HepG2 (cell line): ENCODE measurements around the gene OR2AP1. TPM values are rescaled to one million over a fixed set of nuclear protein-coding genes. Genes with fewer than 3 reads are reported as not detected.
"Not testable (repeated sequence)": the region's sequence is repeated elsewhere in the genome, so short reads cannot be mapped to it uniquely, and the experiment has no call there.

Source experiments
- ATAC-seq: fragments of 200-7000 bp; cut with Tn5 transposase; 3 replicates; pipeline ENCODE4 v1.9.1; 2020; ENCODE audit warnings: mild to moderate bottlenecking, moderate library complexity
- Bru-seq: library from RNA; stranded (reverse); fragments of 400-500 nt; gene quantifications from one replicate; lab custom pipeline; 2021; lab: Mats Ljungman, UMichigan
- BruChase-seq, 2 experiments: library from RNA; stranded (reverse); fragments of 400-500 nt; gene quantifications; one replicate each; lab custom pipeline; 2021; lab: Mats Ljungman, UMichigan
- BruUV-seq: library from RNA; stranded (reverse); fragments of 400-500 nt; replicated peaks from 2 replicates; lab custom pipeline; 2021; lab: Mats Ljungman, UMichigan
- CTCF ChIA-PET: fragments of 300-600 bp; formaldehyde crosslinking; extraction: SDS; loops from one replicate; lab custom pipeline; 2021; ENCODE audit warnings: low total read pairs, inconsistent platforms, low intra/inter-chr PET ratio; lab: Yijun Ruan, JAX
- POLR2A ChIA-PET: fragments of 350-600 bp; sonication (Branson Sonifier 250); formaldehyde crosslinking; loops from one replicate; lab custom pipeline; 2020; ENCODE audit warnings: antibody characterized with exemption, inconsistent platforms; lab: Yijun Ruan, JAX
- DNase-seq: peaks from one replicate; pipeline ENCODE4 v3.0.0-alpha.2; 2015; ENCODE audit warnings: low spot score
- FAIRE-seq: peaks from 3 replicates; lab custom pipeline; 2011; peaks lifted over from hg19 to GRCh38; lab: Jason Lieb, UNC
- H2AFZ ChIP-seq: one replicate; pipeline ENCODE4 v1.6.1; 2011; ENCODE audit warnings: low read length, inconsistent platforms
- H3K27ac ChIP-seq: fragments of 300-600 bp; 3 replicates; pipeline ENCODE4 v1.8.0; 2011; ENCODE audit warnings: mixed run types, mild to moderate bottlenecking, mixed read lengths, low read length, inconsistent platforms; ENCODE audit not compliant: insufficient read depth; ENCODE audit errors: extremely low read length
- H3K27me3 ChIP-seq, 2 experiments: fragments of 200-600 bp in 1 of 2; 2 replicates in 1 of 2; 3 replicates in 1 of 2; pipeline versions ENCODE4 v1.6.0 to v1.8.0; 2011; ENCODE audit warnings: low read length in 2 of 2, mild to moderate bottlenecking in 2 of 2, moderate library complexity in 2 of 2, inconsistent platforms in 1 of 2; ENCODE audit not compliant: insufficient read depth in 2 of 2, control insufficient read depth in 1 of 2
- H3K36me3 ChIP-seq, 2 experiments: fragments of 200-600 bp in 1 of 2; replicated peaks in 1 of 2; 2 replicates in 1 of 2; 3 replicates in 1 of 2; pipeline versions ENCODE4 v1.5.1 to v1.8.0; 2011; ENCODE audit warnings: low read length in 2 of 2, inconsistent platforms in 1 of 2; ENCODE audit not compliant: insufficient read depth in 2 of 2, control insufficient read depth in 1 of 2
- H3K4me1 ChIP-seq: 2 replicates; pipeline ENCODE4 v1.5.1; 2012; ENCODE audit warnings: low read length, inconsistent platforms; ENCODE audit not compliant: insufficient read depth
- H3K4me2 ChIP-seq: 2 replicates; pipeline ENCODE4 v1.6.0; 2011; ENCODE audit warnings: low read depth, low read length, inconsistent platforms
- H3K4me3 ChIP-seq, 3 experiments: fragments of 200-600 bp in 1 of 3; sonication (generic), shearing (Covaris generic) in 1 of 3; replicated peaks in 1 of 3; 2 replicates each; pipeline ENCODE4 v1.5.1; 2011 to 2016; ENCODE audit warnings: low read length in 3 of 3, inconsistent platforms in 2 of 3, low read depth in 2 of 3, mild to moderate bottlenecking in 2 of 3, control low read depth in 1 of 3, mixed read lengths in 1 of 3; ENCODE audit not compliant: insufficient read depth in 1 of 3
- H3K79me2 ChIP-seq: one replicate; pipeline ENCODE4 v1.6.1; 2011; ENCODE audit warnings: low read length, inconsistent platforms; ENCODE audit not compliant: insufficient read depth
- H3K9ac ChIP-seq: 2 replicates; pipeline ENCODE4 v1.6.0; 2011; ENCODE audit warnings: mild to moderate bottlenecking, low read depth, low read length, inconsistent platforms; ENCODE audit not compliant: insufficient read depth
- H3K9me3 ChIP-seq: 2 replicates; pipeline ENCODE4 v1.5.1; 2012; ENCODE audit warnings: mild to moderate bottlenecking, low read length
- H4K20me1 ChIP-seq: 2 replicates; pipeline ENCODE4 v1.6.0; 2011; ENCODE audit warnings: inconsistent platforms, mild to moderate bottlenecking, low read length, moderate library complexity; ENCODE audit not compliant: insufficient read depth
- AGO2 ChIP-seq: fragments of 200-400 bp; formaldehyde crosslinking; optimal IDR thresholded peaks from 2 replicates; pipeline ENCODE3; 2017; ENCODE audit warnings: mild to moderate bottlenecking, low read depth, low read length, moderate library complexity
- CHD2 ChIP-seq: IDR thresholded peaks from 2 replicates; pipeline ENCODE4 v1.6.1; 2011; ENCODE audit warnings: low read depth, low read length, improper control_type of control experiment
- MEF2D ChIP-seq: sonication (generic); formaldehyde crosslinking; IDR thresholded peaks from 2 replicates; pipeline ENCODE4 v1.5.1; 2020; ENCODE audit warnings: mild to moderate bottlenecking, missing genetic modification reagents
- ZNF775 ChIP-seq: sonication (generic); formaldehyde crosslinking; IDR thresholded peaks from 2 replicates; pipeline ENCODE4 v1.4.0; 2020; ENCODE audit warnings: missing genetic modification reagents, mild to moderate bottlenecking, moderate library complexity, borderline replicate concordance
- whole genome bisulfite sequencing: methylation state at CpG from one replicate; pipeline ENCODE4 v1.1.6; 2017; ENCODE audit warnings: low lambda C conversion rate; 5-methylcytosine and 5-hydroxymethylcytosine counted together
- in situ Hi-C: cut with HindIII; loops from 2 replicates; pipeline ENCODE4 v1.10.0; 2017; ENCODE audit warnings: low pct_unique_long_range_greater_than_20kb; ENCODE audit not compliant: extremely low pct_ligation_motif_present
- intact Hi-C: fragments of 100-400 bp; cut with micrococcal nuclease; formaldehyde crosslinking; loops from one replicate; pipeline ENCODE4 v1.10.0; 2022; ENCODE audit not compliant: unreplicated experiment
- long read RNA-seq, 2 experiments: library from RNA in 1 of 2; library from polyadenylated mRNA in 1 of 2; stranded (forward) in 1 of 2; unstranded in 1 of 2; transcript quantifications; one replicate each; pipeline ENCODE4 v2.0.0, GENCODE V29; 2019 to 2022
- polyA minus RNA-seq, 3 experiments: library from RNA; depleted of rRNA, polyadenylated mRNA; stranded (reverse); fragments of >200 nt; gene quantifications; 2 replicates each; pipeline ENCODE4 v1.2.3, GENCODE V29; 2011; ENCODE audit warnings: low replicate concordance in 1 of 3
- polyA plus RNA-seq, 8 experiments: library from polyadenylated mRNA; depleted of rRNA in 3 of 8; stranded (reverse) in 7 of 8; unstranded in 1 of 8; fragments of >200 nt; fragmentation: Illumina TruSeq in 4 of 8; extraction: Trizol in 4 of 8; gene quantifications; 2 replicates each; pipeline versions ENCODE4 v1.2.1 to v1.2.3, GENCODE V29; 2011 to 2016; ENCODE audit warnings: low read depth in 4 of 8, missing spikeins in 1 of 8, mixed read lengths in 1 of 8; ENCODE audit not compliant: insufficient read depth in 1 of 8
- total RNA-seq, 5 experiments: library from RNA; depleted of rRNA; stranded (reverse); fragments of >200 nt; fragmentation: Illumina TruSeq; extraction: Trizol; gene quantifications; 2 replicates each; pipeline ENCODE4 v1.2.3, GENCODE V29; 2016; ENCODE audit warnings: low read depth in 1 of 5
- TF ChIP-seq, protein P1 (sequence below): sonication (generic); formaldehyde crosslinking; IDR thresholded peaks from 2 replicates; pipeline ENCODE4 v1.9.0; 2021; ENCODE audit warnings: missing genetic modification reagents, borderline replicate concordance
- TF ChIP-seq, protein P2 (sequence below): fragments of 450-650 bp; IDR thresholded peaks from 2 replicates; pipeline ENCODE4 v1.6.1; 2017; ENCODE audit warnings: mild to moderate bottlenecking
- TF ChIP-seq, protein P3 (sequence below): sonication (generic); formaldehyde crosslinking; IDR thresholded peaks from 2 replicates; pipeline ENCODE4 v1.8.1; 2023; ENCODE audit warnings: mild to moderate bottlenecking, missing genetic modification reagents, borderline replicate concordance

The OR2AP1 gene
- total RNA-seq (2016; rRNA removed; fragmentation: Illumina TruSeq; extraction: Trizol) (not detected in 2 replicates), polyA plus RNA-seq (2011; rRNA removed) (not detected in 2 replicates), polyA minus RNA-seq (2011; rRNA and poly(A)+ RNA removed; ENCODE audit: low replicate concordance) (not detected in 2 replicates), Bru-seq, nascent RNA (not detected), BruChase-seq, experiment 1, labeled RNA remaining after a 6-hour chase (not detected), BruChase-seq, experiment 2, labeled RNA remaining after a 2-hour chase (not detected)
- not detected in 2 replicates for total RNA-seq (2016; cell fraction: cytosol; rRNA removed; fragmentation: Illumina TruSeq; extraction: Trizol; ENCODE audit: low read depth)
- not detected in 2 replicates for total RNA-seq (2016; cell fraction: insoluble cytoplasmic fraction; rRNA removed; fragmentation: Illumina TruSeq; extraction: Trizol)
- total RNA-seq (2016; cell fraction: membrane; rRNA removed; fragmentation: Illumina TruSeq; extraction: Trizol) = not detected in 2 replicates
- total RNA-seq (2016; cell fraction: nucleus; rRNA removed; fragmentation: Illumina TruSeq; extraction: Trizol) = not detected in 2 replicates
- polyA plus RNA-seq (2011; cell fraction: cytosol; rRNA removed) = not detected in 2 replicates
- polyA plus RNA-seq (2011; cell fraction: nucleus; rRNA removed) = not detected in 2 replicates
- polyA plus RNA-seq (2012) = not detected in 2 replicates
- polyA plus RNA-seq (2016; cell fraction: cytosol; fragmentation: Illumina TruSeq; extraction: Trizol; ENCODE audit: low read depth) = not detected in 2 replicates
- polyA plus RNA-seq (2016; cell fraction: insoluble cytoplasmic fraction; fragmentation: Illumina TruSeq; extraction: Trizol; ENCODE audit: low read depth) = not detected in 2 replicates
- not detected in 2 replicates for polyA plus RNA-seq (2016; cell fraction: membrane; fragmentation: Illumina TruSeq; extraction: Trizol; ENCODE audit: low read depth)
- not detected in 2 replicates for polyA plus RNA-seq (2016; cell fraction: nucleus; fragmentation: Illumina TruSeq; extraction: Trizol; ENCODE audit: insufficient read depth, low read depth)
- polyA minus RNA-seq (2011; cell fraction: cytosol; rRNA and poly(A)+ RNA removed) = not detected in 2 replicates
- not detected in 2 replicates for polyA minus RNA-seq (2011; cell fraction: nucleus; rRNA and poly(A)+ RNA removed)
- long read RNA-seq, experiment 1 = 0 reads
- long read RNA-seq, experiment 2 = 0 reads

DNA sequence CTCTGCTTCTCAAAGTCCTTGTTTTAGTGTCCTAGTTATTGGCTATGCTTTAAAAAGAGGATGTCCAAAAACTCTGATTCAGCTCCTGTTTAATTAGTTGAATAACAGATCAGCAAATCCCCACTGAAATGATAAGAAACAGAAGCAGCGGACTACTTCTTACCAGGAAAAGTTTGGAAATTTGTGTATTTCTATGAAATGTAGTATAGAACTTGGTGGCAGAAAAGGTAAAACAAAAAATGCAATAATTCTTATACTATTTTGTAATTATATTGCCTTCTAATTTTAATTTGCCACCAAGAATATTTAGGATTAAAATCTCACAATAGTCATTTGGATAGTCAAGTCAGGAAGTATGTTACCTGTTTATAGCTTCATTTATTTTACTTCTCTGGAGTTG, at the start of gene OR2AP1:
TSS of gene OR2AP1 (plus strand) at position 301 of the 400 bp plus-strand sequence. CDS start 1,947 bp downstream, outside the sequence.
- Histone ChIP-seq H3K27ac (no peak within 1 kb of the TSS), H2AFZ (no peak within 1 kb of the TSS), H3K27me3 (no peaks in the 10 kb centered on the region), H3K79me2 (no peaks in the 10 kb centered on the region), H3K4me3 (no peak within 1 kb of the TSS), H3K36me3 (no peaks in the 10 kb centered on the region), H3K4me1 (no peaks in the 10 kb centered on the region), H4K20me1 (no peaks in the 10 kb centered on the region), H3K9me3 (peaks cover 30% of the 10 kb centered on the region)
- WGBS = 29% methylated on average over 1 of the region's 1 CpG
- ChIA-PET CTCF (no interaction called here), POLR2A (no interaction called here)
- DNase-seq = no peak
- intact Hi-C loops = no loop called here
- FAIRE-seq = no peak
- no peak for ATAC-seq
- BruUV-seq = no TSS peak
- in situ Hi-C loops = no loop called here
- TF ChIP-seq CHD2 (no peak), ZNF775 (CRISPR knock-in tag) (no peak), MEF2D (CRISPR knock-in tag) (no peak), AGO2 (no peak)
- TF ChIP-seq, protein P1, sequence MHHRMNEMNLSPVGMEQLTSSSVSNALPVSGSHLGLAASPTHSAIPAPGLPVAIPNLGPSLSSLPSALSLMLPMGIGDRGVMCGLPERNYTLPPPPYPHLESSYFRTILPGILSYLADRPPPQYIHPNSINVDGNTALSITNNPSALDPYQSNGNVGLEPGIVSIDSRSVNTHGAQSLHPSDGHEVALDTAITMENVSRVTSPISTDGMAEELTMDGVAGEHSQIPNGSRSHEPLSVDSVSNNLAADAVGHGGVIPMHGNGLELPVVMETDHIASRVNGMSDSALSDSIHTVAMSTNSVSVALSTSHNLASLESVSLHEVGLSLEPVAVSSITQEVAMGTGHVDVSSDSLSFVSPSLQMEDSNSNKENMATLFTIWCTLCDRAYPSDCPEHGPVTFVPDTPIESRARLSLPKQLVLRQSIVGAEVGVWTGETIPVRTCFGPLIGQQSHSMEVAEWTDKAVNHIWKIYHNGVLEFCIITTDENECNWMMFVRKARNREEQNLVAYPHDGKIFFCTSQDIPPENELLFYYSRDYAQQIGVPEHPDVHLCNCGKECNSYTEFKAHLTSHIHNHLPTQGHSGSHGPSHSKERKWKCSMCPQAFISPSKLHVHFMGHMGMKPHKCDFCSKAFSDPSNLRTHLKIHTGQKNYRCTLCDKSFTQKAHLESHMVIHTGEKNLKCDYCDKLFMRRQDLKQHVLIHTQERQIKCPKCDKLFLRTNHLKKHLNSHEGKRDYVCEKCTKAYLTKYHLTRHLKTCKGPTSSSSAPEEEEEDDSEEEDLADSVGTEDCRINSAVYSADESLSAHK = no peak
- TF ChIP-seq, protein P2, sequence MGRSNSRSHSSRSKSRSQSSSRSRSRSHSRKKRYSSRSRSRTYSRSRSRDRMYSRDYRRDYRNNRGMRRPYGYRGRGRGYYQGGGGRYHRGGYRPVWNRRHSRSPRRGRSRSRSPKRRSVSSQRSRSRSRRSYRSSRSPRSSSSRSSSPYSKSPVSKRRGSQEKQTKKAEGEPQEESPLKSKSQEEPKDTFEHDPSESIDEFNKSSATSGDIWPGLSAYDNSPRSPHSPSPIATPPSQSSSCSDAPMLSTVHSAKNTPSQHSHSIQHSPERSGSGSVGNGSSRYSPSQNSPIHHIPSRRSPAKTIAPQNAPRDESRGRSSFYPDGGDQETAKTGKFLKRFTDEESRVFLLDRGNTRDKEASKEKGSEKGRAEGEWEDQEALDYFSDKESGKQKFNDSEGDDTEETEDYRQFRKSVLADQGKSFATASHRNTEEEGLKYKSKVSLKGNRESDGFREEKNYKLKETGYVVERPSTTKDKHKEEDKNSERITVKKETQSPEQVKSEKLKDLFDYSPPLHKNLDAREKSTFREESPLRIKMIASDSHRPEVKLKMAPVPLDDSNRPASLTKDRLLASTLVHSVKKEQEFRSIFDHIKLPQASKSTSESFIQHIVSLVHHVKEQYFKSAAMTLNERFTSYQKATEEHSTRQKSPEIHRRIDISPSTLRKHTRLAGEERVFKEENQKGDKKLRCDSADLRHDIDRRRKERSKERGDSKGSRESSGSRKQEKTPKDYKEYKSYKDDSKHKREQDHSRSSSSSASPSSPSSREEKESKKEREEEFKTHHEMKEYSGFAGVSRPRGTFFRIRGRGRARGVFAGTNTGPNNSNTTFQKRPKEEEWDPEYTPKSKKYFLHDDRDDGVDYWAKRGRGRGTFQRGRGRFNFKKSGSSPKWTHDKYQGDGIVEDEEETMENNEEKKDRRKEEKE = no peak
- TF ChIP-seq, protein P3, sequence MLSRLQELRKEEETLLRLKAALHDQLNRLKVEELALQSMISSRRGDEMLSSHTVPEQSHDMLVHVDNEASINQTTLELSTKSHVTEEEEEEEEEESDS (CRISPR knock-in tag) = no peak
- TF ChIP-seq, all 625 proteins: peak for 0
- no peak within 1 kb of the TSS for H3K9ac ChIP-seq
- no peak within 1 kb of the TSS for H3K4me2 ChIP-seq

DNA sequence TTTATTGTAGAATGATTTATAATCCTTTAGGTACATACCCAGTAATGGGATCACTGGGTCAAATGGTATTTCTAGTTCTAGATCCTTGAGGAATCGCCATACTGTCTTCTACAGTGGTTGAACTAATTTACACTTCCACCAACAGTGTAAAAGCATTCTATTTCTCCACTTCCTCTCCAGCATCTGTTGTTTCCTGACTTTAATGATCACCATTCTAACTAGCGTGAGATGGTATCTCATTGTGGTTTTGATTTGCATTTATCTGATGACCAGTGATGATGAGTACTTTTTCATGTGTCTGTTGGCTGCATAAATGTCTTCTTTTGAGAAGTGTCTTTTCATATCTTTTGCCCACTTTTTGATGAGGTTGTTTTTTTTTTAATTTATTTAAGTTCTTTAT, 24.0 kb upstream of the OR2AP1 start:
- in situ Hi-C loops, POLR2A ChIA-PET: not testable (repeated sequence)

More for the DNA sequence above, 24.0 kb upstream of the OR2AP1 start:
- H3K4me3 ChIP-seq, H2AFZ ChIP-seq, ATAC-seq, CTCF ChIA-PET, H3K27ac ChIP-seq, intact Hi-C loops, FAIRE-seq, H3K4me1 ChIP-seq, H3K27me3 ChIP-seq, BruUV-seq, DNase-seq, H3K9ac ChIP-seq, H3K79me2 ChIP-seq, H3K9me3 ChIP-seq, H3K4me2 ChIP-seq, H3K36me3 ChIP-seq, H4K20me1 ChIP-seq: not testable (repeated sequence)
- WGBS = 34% methylated on average over 2 of the region's 2 CpGs
